ENCODE data around the gene TMEM109. TPM values are rescaled to one million over a fixed set of nuclear protein-coding genes. Genes with fewer than 3 reads are reported as not detected.
"Not testable (repeated sequence)": the region's sequence is repeated elsewhere in the genome, so short reads cannot be mapped to it uniquely, and the experiment has no call there.

The TMEM109 gene
- total RNA-seq, 1 experiment from 2014 or later = 18.2 TPM

DNA sequence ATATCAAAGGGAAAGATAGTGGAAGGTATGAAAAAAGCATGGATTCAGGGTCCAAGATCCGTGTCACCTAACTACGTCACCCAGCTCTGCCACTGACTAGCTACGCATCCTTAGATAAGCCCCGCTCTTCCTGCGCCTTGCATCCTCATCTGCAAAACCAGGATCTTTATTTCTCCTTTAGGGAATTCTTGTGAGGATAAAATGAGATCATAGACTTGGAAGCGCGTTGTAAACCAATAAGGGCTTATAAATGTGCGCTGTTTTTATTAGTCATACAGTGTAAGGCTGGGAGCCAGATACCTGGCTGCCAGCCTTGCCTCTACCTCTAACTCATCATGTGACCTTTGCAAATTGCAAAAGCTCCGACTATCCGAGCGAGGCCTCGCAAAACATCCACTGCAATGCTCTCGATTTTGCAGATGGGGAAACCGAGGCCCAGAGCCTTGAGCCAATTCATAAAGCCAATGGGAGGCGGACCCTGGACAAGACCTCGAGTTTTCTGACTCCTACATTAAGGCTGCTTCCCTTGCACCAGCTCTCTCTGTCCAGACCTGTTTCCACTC, 8.3 kb upstream of the TMEM109 start:
- DNase-seq (ENCODE audit: low read depth) = peak; percentile 33
- in situ Hi-C loops (cut with HindIII; ENCODE audit: low pct_unique_long_range_greater_than_20kb, low sequenced_read_pairs) = no loop called here

DNA sequence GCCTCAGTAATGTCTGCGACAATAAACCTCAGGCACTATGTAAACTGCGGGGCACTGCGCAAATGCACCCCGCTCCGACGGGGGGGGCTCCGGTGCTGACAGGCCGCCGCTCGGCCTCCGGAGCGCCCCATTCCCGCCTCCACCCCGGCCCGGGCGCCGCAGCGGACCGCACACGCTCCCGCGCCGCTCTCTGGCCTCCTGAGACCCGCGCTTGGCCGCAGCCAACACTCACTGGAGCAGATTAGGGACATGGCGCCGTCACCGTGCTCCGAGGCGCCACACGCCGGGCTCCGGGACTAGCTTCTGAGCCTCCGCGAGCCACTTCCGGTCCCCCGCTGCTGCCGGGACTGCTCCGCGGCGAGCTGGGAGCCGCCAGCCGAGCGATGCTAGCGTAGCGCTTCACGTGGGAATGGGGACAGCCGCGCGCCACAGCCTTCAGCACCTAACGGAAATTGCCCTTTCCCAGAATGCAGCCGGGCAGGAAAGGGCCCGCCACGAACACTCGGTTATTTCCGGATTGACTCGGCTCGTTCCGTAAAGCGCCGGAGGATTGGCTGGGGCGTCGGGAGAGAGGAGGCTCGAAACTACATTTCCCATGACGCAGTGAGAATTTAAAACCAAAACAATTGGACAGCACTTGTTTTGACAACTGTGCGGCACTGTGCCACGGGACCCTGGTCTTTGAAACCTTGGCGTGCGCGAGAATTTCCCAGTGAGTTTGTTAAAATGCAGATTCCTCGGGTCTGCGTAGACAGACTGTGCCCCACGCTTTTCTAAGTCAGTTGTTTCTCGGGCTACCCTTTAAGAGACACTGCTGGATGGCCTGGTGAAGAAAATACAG, 7.6 kb upstream of the TMEM109 start, which contains the start of gene PRPF19:
Gene PRPF19, minus strand, starts transcription at position 454 of the 841 bp plus-strand sequence. Its CDS starts 203 bp downstream, at position 251.
- in situ Hi-C loops (cut with HindIII; ENCODE audit: low pct_unique_long_range_greater_than_20kb, low sequenced_read_pairs) = no loop called here
- peak; percentile 97 for DNase-seq (ENCODE audit: low read depth)

DNA sequence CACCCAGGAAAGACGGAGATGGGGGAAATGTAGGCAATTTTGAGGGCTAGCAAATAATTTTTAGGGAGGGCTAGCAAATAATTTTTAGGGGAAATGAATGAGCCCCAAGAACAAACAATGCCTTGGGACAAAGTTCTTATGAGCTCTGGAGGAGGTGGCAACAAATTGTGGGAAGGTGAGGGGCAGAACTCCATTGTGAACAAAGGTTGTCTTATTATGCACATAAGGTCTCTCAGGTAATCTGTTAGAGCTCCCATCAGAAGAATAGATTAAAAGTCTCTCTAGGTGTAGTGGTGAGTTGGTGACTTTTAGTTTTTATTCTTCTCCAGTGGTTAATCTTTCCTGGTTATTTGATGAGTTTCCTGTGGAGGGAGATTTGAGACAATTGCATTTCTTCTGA, 5.2 kb upstream of the TMEM109 start:
- DNase-seq (ENCODE audit: low read depth) = no peak
- in situ Hi-C loops (cut with HindIII; ENCODE audit: low pct_unique_long_range_greater_than_20kb, low sequenced_read_pairs) = no loop called here

DNA sequence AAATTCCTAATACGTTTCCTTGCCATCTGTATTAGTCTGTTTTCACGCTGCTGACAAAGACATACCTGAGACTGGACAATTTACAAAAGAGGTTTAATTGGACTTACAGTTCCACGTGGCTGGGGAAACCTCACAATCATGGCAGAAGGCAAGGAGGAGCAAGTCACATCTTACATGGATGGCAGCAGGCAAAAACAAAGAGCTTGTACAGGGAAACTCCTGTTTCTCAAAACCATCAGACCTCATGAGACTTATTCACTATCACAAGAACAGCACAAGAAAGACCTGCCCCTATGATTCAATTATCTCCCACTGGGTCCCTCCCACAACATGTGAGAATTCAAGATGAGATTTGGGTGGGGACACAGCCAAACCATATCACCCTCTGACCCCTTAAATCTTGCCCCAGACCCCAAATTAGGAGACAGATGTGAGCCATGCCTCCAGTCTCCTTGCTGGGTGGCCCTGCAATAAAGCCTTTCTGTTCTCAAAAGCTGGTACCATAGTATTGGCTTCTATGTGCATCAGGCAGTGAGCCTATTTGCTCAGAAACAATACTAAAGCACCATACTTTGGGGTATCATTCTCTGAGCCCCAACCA, 4.2 kb upstream of the TMEM109 start:
- DNase-seq (ENCODE audit: low read depth); in situ Hi-C loops (cut with HindIII; ENCODE audit: low pct_unique_long_range_greater_than_20kb, low sequenced_read_pairs): not testable (repeated sequence)

DNA sequence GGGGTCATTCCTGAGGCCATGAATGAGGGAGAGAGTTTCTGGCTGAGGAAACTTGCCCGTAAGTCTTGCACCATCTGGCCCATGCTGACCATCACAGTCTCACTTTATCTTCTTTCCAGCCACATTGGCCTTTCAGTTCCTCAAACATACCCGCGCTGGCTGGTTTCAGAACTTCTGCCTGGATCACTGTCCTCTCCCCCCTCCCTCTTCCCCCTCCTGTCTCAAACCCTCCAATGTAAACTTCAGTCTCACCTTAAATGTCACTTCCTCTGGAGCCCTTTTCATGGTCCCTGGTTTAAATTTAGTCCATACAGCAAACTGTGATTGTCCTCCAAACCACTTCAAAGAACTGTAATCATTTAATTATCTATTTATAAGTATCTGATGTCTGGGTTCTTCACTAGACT, 3.7 kb upstream of the TMEM109 start:
- in situ Hi-C loops (cut with HindIII; ENCODE audit: low pct_unique_long_range_greater_than_20kb, low sequenced_read_pairs) = no loop called here

DNA sequence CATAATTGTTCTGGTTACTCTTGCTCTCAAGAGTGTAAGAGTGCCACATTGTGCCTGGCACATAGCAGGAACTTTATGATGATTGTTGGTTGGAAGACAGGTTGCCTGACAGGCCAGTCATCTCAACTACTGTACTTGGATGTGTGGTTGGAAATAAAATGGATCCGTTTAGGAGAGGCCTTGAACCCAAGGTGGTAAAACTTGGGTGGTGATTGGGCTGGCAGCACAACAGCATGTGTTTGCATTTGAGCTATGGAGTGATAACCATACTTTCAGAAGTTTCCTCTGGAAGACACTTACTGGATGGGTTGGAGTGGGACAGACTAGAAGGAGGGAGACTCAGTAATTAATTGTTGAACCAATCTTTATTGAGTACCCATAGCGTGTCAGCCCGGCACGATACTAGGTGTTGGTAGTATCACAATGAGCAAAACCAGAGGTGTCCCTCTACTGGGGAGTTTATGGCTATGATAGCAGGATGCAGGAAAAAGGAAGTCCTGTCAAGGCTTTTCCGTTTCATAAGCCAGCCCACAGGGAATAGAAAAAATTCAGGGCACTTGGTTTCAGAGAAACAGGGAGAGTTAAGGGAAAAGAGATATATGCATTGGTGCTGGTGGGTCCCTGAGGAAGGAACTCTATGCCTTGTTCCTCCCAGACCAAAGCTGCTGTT, 3.1 kb upstream of the TMEM109 start:
- DNase-seq (ENCODE audit: low read depth) = no peak
- in situ Hi-C loops (cut with HindIII; ENCODE audit: low pct_unique_long_range_greater_than_20kb, low sequenced_read_pairs) = no loop called here

More for the DNA sequence above, 3.7 kb upstream of the TMEM109 start:
- DNase-seq (ENCODE audit: low read depth) = no peak

DNA sequence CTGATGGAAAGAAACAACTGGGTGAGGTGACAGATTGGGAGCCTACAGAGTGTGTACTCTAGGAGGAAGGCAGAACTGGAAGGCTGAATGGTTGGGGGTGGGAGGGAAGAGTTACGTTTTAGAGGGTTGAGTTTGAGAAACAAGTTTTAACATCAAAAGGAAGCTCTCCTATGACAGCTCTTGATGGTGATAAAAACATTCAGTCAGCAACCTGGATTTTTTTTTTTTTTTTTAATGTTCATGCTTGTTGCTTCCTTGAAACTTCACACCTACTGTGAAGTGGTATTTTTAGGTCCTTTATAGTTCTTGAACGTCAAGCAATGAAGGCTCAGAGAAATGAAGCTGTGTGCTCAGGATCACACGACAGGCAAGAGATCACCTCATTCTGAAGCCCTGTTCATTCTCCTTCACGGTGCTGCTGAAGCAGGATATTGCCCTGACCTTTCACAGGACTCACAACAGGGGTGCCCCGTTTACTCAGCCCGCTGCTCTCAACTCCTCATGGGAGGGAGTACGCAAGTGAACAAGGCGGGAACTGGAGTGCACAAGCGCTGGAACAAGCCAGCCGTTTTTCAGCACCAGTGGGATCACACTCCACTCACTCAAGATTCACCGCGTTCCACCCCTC, 1.6 kb upstream of the TMEM109 start:
- in situ Hi-C loops (cut with HindIII; ENCODE audit: low pct_unique_long_range_greater_than_20kb, low sequenced_read_pairs) = no loop called here

DNA sequence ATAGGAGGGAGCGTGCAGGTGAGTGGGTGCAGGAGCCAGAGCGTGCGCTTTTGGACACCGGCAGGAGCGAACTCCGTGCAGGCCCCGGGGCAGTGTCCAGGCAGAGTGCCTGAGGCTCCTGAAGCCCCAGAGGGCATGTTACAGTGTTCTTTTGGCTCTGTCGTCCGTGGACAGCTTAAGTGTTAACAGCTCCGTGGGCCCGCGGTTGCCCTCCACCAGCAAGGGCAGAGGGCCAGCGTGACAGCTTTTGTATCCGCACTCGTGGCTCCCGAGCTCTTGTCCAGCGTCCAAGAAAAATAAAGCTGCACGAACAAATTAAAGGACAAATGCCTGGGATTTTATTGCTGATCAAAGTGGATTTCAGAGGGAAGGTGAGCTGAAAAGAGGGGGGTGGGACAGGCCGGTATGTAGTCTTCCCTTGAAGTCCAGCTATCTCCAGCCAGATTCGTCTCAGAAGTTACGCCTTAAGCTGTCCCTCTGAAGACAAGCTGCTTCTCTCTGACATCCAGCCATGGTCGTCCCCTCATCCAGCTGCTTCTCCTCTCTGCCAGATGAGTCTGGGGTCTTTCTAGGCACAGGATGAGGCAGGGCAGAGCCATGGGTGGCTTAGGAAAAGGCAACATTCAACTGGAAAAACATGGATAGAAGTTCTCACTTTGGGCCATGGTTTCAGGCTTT, 968 bp upstream of the TMEM109 start:
- in situ Hi-C loops (cut with HindIII; ENCODE audit: low pct_unique_long_range_greater_than_20kb, low sequenced_read_pairs) = no loop called here
- DNase-seq (ENCODE audit: low read depth) = no peak

More for the DNA sequence above, 1.6 kb upstream of the TMEM109 start:
- DNase-seq (ENCODE audit: low read depth) = no peak

DNA sequence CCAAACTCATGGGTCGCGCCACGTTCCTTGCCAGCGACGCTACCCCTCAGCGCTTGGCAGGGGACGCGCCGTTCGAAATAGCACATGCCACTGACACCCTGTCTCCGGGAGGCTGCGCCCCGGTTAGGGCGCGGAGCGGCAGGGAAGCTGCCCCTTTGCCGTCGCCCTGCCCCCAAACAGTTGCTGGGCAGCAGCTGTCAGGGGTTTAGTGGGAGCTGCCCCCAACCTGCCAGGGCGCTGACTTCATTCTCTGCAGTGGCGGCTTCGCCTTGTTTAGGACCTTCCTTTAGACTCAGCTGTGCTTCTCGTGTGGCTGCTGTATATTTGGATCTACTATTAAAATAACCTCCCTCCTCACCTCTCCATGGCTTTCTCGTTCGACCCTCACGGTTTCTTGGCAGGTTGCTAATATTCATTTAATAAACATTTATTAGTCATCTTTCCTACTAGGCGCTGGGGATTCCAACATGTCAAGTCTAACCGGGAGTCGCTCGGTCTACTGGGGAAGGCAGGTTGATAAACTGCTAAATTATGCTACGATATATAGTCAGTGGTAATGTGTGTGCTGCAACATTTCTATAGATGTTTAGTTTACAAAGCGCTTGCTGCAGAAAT, 782 bp downstream of the TMEM109 start:
- in situ Hi-C loops (cut with HindIII; ENCODE audit: low pct_unique_long_range_greater_than_20kb, low sequenced_read_pairs) = no loop called here
- no peak for DNase-seq (ENCODE audit: low read depth)

DNA sequence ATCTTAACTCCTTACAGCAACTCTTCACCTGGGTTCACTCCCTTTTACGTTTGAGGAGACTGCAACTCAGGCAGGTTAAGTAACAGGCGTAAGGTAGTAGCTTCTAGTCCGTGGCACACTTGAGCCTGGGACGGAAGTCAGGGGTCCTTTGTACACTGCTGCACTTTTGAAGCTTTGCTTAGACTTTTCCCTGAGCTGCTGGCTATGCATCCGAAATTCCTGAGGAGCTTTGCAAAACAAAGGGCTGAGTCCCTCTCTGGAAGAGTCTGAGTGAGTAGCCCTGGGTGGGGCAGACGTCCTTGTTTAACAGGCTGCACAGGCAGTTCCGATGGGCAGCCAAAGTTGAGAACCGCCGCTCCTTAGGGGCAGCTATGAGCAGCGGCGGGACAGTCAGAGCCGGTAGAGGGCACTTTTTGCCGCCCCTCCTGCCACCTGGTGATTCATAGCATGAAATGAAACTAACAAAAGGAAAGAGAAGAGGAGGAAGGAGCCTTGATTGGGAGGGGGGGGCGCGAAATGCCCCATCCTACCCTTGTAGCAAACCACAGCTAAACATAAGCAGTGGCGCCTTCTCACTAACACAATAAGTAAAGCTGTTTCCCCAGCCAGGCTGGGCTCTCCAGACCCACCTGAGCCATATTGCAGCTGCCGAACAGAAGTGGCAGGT, 1.4 kb downstream of the TMEM109 start:
- in situ Hi-C loops (cut with HindIII; ENCODE audit: low pct_unique_long_range_greater_than_20kb, low sequenced_read_pairs) = no loop called here
- peak; percentile 71 for DNase-seq (ENCODE audit: low read depth)

DNA sequence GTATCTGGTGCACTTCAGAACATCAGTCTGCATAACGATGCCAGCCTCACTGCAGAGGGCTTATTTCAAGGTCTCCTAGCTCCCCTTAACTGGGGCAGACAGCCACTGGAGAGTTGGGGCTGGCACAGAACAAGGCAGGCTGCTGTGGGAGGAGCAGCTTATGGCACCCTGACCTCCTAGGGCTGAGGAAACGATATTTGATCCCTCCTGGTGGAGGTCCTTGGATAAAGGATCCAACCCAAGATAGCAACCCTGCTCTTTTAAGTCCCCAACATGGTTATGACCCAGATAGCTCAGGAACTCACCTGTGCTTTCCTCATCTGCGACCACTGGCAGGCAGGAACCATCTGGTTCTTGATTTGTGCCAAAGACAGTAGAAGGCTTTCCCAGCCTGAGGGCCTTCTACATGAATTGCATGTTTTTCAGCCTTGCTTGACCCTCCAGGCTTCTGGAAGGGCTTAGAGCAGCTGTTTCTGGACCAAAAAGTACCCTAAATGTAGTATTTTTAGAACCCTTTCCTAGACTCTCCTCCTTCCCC, 2.8 kb downstream of the TMEM109 start:
- in situ Hi-C loops (cut with HindIII; ENCODE audit: low pct_unique_long_range_greater_than_20kb, low sequenced_read_pairs) = no loop called here
- no peak for DNase-seq (ENCODE audit: low read depth)

DNA sequence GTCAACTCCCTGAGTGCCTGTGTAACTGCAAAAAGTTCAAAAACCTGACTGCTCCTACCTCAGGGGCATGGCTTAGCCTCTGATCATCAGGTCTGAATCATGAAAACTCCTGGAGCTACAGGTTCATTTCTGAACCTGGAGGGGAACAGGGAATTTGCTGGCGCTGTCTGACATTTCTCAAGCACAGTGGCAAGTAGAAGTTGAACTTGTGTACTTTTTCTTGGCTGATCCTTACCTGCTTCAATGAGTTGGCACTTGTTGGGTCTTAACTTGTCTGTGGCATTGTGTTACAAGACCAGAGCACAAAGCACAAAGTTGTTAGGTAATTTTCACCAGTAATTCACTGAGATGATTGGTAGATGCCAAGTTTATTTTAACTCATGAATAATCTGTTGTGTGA, 3.3 kb downstream of the TMEM109 start:
- no peak for DNase-seq (ENCODE audit: low read depth)
- in situ Hi-C loops (cut with HindIII; ENCODE audit: low pct_unique_long_range_greater_than_20kb, low sequenced_read_pairs) = no loop called here

DNA sequence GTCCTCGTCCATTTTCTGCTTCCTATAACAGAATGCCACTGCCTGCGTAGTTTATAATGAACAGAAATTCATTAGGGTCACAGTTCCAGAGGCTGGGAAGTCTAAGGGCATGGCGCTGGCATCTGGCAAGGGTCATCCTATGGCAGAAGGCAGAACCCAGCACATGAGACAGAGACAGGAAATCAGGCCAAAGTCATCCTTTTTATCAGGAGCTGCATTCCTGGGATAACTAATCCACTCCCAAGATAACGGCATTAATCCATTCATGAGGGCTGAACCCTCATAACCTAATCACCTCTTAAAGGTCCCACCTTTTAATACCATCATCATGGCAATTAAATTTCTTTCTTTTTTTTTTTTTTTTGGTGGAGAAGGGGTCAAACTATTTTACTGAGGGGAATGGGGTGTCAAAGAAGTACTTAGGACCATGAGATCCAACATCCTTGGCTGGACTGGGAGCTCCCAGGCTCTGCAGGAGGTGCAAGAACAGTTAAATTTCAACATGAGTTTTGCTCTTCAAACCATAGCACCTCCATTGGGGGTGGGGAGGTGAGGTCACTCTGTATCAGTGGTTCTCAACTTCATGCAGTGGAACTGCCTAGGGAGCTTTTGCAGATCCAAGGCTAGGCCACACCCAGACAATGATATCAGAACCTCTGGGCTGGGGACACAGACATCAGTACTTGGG, 4.4 kb downstream of the TMEM109 start:
- no peak for DNase-seq (ENCODE audit: low read depth)
- in situ Hi-C loops (cut with HindIII; ENCODE audit: low pct_unique_long_range_greater_than_20kb, low sequenced_read_pairs) = no loop called here

DNA sequence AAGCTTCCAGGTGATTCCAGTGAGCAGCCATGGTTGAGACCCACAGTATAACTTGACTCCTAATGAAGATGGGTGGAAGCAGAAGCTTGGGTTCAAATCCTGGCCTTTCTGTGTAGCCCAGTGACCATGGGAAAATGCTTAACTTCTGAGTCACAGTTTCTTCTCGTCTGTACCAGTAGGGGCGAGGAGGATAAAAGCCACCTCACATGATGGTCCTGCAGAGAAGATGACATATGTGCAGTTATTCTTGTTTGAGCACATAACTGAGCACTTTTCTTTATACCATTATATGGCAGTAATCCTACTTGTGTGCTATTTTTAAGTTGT, 4.9 kb downstream of the TMEM109 start:
- DNase-seq (ENCODE audit: low read depth) = no peak
- in situ Hi-C loops (cut with HindIII; ENCODE audit: low pct_unique_long_range_greater_than_20kb, low sequenced_read_pairs) = no loop called here

DNA sequence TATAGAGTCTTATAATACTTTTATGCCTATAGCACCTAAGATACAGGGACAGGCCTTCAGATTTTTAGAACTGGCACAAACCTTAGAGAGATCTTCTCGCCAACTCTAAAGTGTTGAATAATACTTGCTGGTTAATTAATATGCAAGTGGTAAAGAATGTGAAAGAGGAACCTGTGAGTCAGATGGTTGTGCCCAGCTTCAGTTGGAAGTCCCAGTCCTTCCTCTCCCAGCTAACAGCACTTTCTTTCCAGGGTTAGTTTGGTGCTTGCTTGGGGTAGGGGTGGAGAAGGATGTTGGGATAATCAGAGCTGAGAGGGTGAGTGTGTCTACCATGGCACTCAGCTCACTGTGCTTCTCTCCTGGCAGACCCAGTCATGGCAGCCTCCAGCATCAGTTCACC, 5.4 kb downstream of the TMEM109 start:
- in situ Hi-C loops (cut with HindIII; ENCODE audit: low pct_unique_long_range_greater_than_20kb, low sequenced_read_pairs) = no loop called here
- DNase-seq (ENCODE audit: low read depth) = no peak

DNA sequence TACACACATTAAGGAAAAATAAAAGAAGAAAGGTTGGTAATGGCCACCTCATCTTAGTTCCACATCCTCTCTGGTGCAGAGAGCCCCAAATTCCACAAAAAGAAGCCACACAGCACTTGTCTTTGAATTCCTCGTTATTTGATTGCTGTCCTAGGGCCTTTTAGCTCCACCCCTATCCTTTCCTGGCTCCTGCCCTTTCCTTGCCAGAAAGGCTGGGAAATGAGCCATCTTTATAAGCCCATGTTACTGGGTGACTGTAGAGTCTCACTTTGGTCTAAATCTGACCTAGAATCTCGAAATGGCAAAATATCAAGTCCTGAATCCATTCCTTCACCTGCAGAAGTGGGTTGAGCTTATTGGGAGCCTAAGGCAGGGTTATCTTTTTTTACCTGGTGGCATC, 6.0 kb downstream of the TMEM109 start:
- no peak for DNase-seq (ENCODE audit: low read depth)
- in situ Hi-C loops (cut with HindIII; ENCODE audit: low pct_unique_long_range_greater_than_20kb, low sequenced_read_pairs) = no loop called here

All from Caki2 (cell line).